Measurements from ENCODE around the gene SLC9A7.

DNA sequence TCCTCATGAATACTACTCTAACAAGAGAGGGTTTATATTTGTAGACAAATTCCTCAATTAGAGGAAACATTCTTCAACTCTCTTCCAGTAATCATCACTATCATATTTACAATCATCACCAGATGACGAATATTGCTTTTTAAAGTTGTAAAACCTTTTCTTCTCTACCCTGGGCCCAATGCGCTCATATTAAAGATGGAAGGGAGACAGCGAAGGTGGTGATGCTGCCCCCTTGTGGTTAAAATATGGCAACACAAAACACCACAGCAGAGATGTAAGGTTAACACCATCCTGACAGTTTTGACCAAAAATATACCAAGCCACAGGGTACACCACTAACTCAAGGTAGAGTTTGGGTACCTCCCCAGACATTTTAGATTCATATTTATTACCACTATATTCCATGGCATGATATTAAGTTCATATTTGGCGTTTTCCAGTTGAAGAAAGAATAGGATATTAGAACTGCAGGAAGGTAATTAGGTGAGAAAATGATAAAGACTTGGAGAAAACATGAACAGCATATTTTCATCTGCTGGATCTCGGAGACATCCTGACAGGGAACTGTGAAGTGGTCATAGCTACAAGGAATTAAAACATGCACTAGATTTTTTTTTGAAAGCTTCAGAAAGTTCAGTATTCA lies 72.8 kb downstream of the SLC9A7 start:
- TF ChIP-seq POLR2A (IDR thresholded peaks at IDR 0.05) = no peak
- peak; percentile 51 to 60 (median 56) for TF ChIP-seq CTCF (IDR thresholded peaks at IDR 0.05)
- no peak for TF ChIP-seq EP300 (IDR thresholded peaks at IDR 0.05)

Measured in tibial nerve (tissue), 4 donors.